ENCODE data around the gene NFATC1. TPM values are rescaled to one million over a fixed set of nuclear protein-coding genes. Genes with fewer than 3 reads are reported as not detected.

Gene NFATC1
- total and polyA plus RNA-seq, 9 donors = 8.4 to 28.3 (median 12.2) TPM

GRCh38 chr18:79526468-79527460 lies 131.0 kb downstream of the NFATC1 start:
- TF ChIP-seq EP300 (IDR thresholded peaks at IDR 0.05) = no peak
- TF ChIP-seq POLR2A (IDR thresholded peaks at IDR 0.05) = no peak
- TF ChIP-seq CTCF (IDR thresholded peaks at IDR 0.05) = no peak

GRCh38 chr18:79527656-79528315 lies 132.1 kb downstream of the NFATC1 start:
- Histone ChIP-seq H3K27ac (no peak overlapping the region), H3K36me3 (no peaks in the 10 kb centered on the region), H3K4me1 (ENCODE audit: insufficient read depth) (no peaks in the 10 kb centered on the region), H3K4me3 (no peak overlapping the region), H3K27me3 (no peaks in the 10 kb centered on the region), H3K9me3 (no peaks in the 10 kb centered on the region)
- intact Hi-C loops (cut with DNase I) = loop anchor here (2.0 to 5.0 kb wide), 5 partner anchors 115 to 149 kb away; partner anchors contain the start of gene NFATC1 (in 1 of the 4)
- DNase-seq = peak in 3 of 5 donors; percentile 13 to 22 (median 14)
- TF ChIP-seq EP300 (IDR thresholded peaks at IDR 0.05) (no peak), POLR2A (IDR thresholded peaks at IDR 0.05) (no peak), CTCF (IDR thresholded peaks at IDR 0.05) (no peak)
- WGBS, 3 donors = 88 to 93% (median 88%) methylated on average over 16 of the region's 16 CpGs

More at GRCh38 chr18:79526468-79527460, 131.0 kb downstream of the NFATC1 start:
- DNase-seq = peak; percentile 6 to 42 (median 26)
- no peak overlapping the region for H3K27ac ChIP-seq
- H3K36me3 ChIP-seq = no peaks in the 10 kb centered on the region
- intact Hi-C loops (cut with DNase I) = loop anchor here in 3 of 4 donors (5.0 kb wide), 3 partner anchors 116 to 144 kb away; partner anchors contain the start of gene NFATC1 (in 1 of the 3)
- no peaks in the 10 kb centered on the region for H3K4me1 ChIP-seq (ENCODE audit: insufficient read depth)
- 89 to 90% (median 90%) methylated on average over 44 of the region's 44 CpGs for WGBS, 3 donors
- H3K9me3 ChIP-seq = no peaks in the 10 kb centered on the region
- H3K4me3 ChIP-seq = no peak overlapping the region
- no peaks in the 10 kb centered on the region for H3K27me3 ChIP-seq

GRCh38 chr18:79528316-79528695 lies 132.6 kb downstream of the NFATC1 start:
- H3K27me3 ChIP-seq = no peaks in the 10 kb centered on the region
- peak in 3 of 5 donors; percentile 27 to 39 (median 28) for DNase-seq
- H3K4me1 ChIP-seq (ENCODE audit: insufficient read depth) = no peaks in the 10 kb centered on the region
- H3K27ac ChIP-seq = no peak overlapping the region
- no peak for TF ChIP-seq EP300 (IDR thresholded peaks at IDR 0.05)
- TF ChIP-seq POLR2A (IDR thresholded peaks at IDR 0.05) = no peak
- TF ChIP-seq CTCF (IDR thresholded peaks at IDR 0.05) = no peak
- no peaks in the 10 kb centered on the region for H3K36me3 ChIP-seq
- 93 to 94% (median 93%) methylated on average over 17 of the region's 17 CpGs for WGBS, 3 donors
- intact Hi-C loops (cut with DNase I) = loop anchor here (2.0 to 5.0 kb wide), 5 partner anchors 114 to 150 kb away; partner anchors contain the start of gene NFATC1 (in 1 of the 4)
- H3K4me3 ChIP-seq = no peak overlapping the region
- H3K9me3 ChIP-seq = no peaks in the 10 kb centered on the region

- Histone ChIP-seq H3K4me1 (ENCODE audit: insufficient read depth) (no peaks in the 10 kb centered on the region), H3K36me3 (no peaks in the 10 kb centered on the region), H3K27me3 (no peaks in the 10 kb centered on the region), H3K4me3 (no peak overlapping the region), H3K27ac (no peak overlapping the region), H3K9me3 (no peaks in the 10 kb centered on the region)
- intact Hi-C loops (cut with DNase I) = loop anchor here (2.0 to 5.0 kb wide), 5 partner anchors 113 to 150 kb away; partner anchors contain the start of gene NFATC1 (in 1 of the 4)
- WGBS, 3 donors = 40 to 45% (median 43%) methylated on average over 26 of the region's 26 CpGs
- peak; percentile 53 to 76 (median 71) for DNase-seq
- no peak for TF ChIP-seq EP300 (IDR thresholded peaks at IDR 0.05)
- peak; percentile 65 to 82 (median 71) for TF ChIP-seq CTCF (IDR thresholded peaks at IDR 0.05)
Observed at GRCh38 chr18:79528846-79529245, 133.1 kb downstream of the NFATC1 start.

Data from ovary (tissue), 9 donors.